ENCODE data around the gene SMIM11. TPM values are rescaled to one million over a fixed set of nuclear protein-coding genes. Genes with fewer than 3 reads are reported as not detected.

The SMIM11 gene
- total and polyA plus RNA-seq, 10 of the 15 experiments (the other 5 are each of a cell fraction or from before 2014, with no cell fraction given) = 4.8 to 43.1 (median 16.0) TPM

DNA sequence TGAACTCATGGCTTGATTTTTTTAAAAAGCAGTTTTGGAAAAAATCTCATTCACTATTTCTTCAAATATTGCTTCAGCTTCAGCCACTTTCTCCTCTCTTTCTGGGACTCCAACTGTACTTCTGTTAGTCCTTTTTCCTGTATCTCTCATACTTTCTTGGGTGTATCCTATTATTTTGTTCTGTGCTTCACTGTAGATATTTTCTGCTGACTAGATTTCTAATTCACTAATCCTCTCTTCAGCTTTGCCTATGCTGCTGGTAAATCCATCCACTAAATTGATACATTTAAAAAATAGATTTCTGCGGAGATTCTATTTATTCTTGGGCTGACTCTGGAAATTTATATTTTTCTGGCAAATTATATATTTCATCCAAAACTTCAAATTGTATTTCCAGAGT, 16.4 kb upstream of the SMIM11 start:
- intact Hi-C loops (cut with micrococcal nuclease; ENCODE audit: unreplicated experiment) (no loop called here), in situ Hi-C loops (cut with MboI) (no loop called here)
- Histone ChIP-seq H3K9ac (ENCODE audit: control insufficient read depth, insufficient read depth, low read length) (no peak overlapping the region), H3K4me2 (ENCODE audit: control insufficient read depth, insufficient read depth) (no peak overlapping the region), H4K20me1 (ENCODE audit: control insufficient read depth, insufficient read depth) (no peaks in the 10 kb centered on the region), H3K4me1 (ENCODE audit: control insufficient read depth, insufficient read depth, low read length) (no peaks in the 10 kb centered on the region), H3K36me3 (ENCODE audit: control insufficient read depth in 2 of 2, insufficient read depth in 2 of 2, low read length in 1 of 2) (no peaks in the 10 kb centered on the region), H2AFZ (ENCODE audit: control insufficient read depth, low read depth, low read length) (no peak overlapping the region), H3K27me3 (replicated peaks in 1 of 2; ENCODE audit: control insufficient read depth in 2 of 2, insufficient read depth in 2 of 2, low read length in 1 of 2) (peaks cover 0 to 3% of the 10 kb centered on the region in 2 experiments; a peak in 1 of 4 replicates), H3K9me3 (replicated peaks; ENCODE audit: control insufficient read depth, insufficient read depth, low read length) (no peaks in the 10 kb centered on the region), H3K4me3 (no peak overlapping the region), H3K79me2 (ENCODE audit: control insufficient read depth, insufficient read depth, low read length) (no peaks in the 10 kb centered on the region), H3K27ac (ENCODE audit: control insufficient read depth, insufficient read depth) (no peak overlapping the region)
- no peak for FAIRE-seq
- TF ChIP-seq, protein P1, sequence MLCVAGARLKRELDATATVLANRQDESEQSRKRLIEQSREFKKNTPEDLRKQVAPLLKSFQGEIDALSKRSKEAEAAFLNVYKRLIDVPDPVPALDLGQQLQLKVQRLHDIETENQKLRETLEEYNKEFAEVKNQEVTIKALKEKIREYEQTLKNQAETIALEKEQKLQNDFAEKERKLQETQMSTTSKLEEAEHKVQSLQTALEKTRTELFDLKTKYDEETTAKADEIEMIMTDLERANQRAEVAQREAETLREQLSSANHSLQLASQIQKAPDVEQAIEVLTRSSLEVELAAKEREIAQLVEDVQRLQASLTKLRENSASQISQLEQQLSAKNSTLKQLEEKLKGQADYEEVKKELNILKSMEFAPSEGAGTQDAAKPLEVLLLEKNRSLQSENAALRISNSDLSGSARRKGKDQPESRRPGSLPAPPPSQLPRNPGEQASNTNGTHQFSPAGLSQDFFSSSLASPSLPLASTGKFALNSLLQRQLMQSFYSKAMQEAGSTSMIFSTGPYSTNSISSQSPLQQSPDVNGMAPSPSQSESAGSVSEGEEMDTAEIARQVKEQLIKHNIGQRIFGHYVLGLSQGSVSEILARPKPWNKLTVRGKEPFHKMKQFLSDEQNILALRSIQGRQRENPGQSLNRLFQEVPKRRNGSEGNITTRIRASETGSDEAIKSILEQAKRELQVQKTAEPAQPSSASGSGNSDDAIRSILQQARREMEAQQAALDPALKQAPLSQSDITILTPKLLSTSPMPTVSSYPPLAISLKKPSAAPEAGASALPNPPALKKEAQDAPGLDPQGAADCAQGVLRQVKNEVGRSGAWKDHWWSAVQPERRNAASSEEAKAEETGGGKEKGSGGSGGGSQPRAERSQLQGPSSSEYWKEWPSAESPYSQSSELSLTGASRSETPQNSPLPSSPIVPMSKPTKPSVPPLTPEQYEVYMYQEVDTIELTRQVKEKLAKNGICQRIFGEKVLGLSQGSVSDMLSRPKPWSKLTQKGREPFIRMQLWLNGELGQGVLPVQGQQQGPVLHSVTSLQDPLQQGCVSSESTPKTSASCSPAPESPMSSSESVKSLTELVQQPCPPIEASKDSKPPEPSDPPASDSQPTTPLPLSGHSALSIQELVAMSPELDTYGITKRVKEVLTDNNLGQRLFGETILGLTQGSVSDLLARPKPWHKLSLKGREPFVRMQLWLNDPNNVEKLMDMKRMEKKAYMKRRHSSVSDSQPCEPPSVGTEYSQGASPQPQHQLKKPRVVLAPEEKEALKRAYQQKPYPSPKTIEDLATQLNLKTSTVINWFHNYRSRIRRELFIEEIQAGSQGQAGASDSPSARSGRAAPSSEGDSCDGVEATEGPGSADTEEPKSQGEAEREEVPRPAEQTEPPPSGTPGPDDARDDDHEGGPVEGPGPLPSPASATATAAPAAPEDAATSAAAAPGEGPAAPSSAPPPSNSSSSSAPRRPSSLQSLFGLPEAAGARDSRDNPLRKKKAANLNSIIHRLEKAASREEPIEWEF (IDR thresholded peaks at IDR 0.05; ENCODE audit: insufficient replicate concordance, low read depth, low read length) = no peak
- TF ChIP-seq POLR2AphosphoS5 (IDR thresholded peaks at IDR 0.05; ENCODE audit: low read length) (no peak), NFYA (IDR thresholded peaks at IDR 0.05; ENCODE audit: borderline replicate concordance, low read depth, low read length) (no peak), ATF2 (IDR thresholded peaks at IDR 0.05; ENCODE audit: low read length) (no peak)
- SMC1A ChIA-PET (ENCODE audit: uncharacterized antibody, unreplicated experiment) = interaction anchor here (0.7 to 2.3 kb wide), 4 partner anchors 11 to 435 kb away, joined by 3 to 13 read pairs (median 4); no protein-coding TSS in a partner anchor
- BruUV-seq (replicated peaks) = no TSS peak
- CTCF ChIA-PET = interaction anchor here (0.6 to 4.1 kb wide), 4 partner anchors 9 to 435 kb away, joined by 3 to 19 read pairs (median 4); no protein-coding TSS in a partner anchor
- RAD21 ChIA-PET (ENCODE audit: unreplicated experiment) = no interaction called here
- WGBS (ENCODE audit: insufficient coverage, insufficient replicate concordance, low lambda C conversion rate, missing lambda C conversion rate) = 96% methylated on average over 1 of the region's 1 CpG
- no peak for DNase-seq (ENCODE audit: low read depth, low spot score)
- no peak for ATAC-seq
- POLR2A ChIA-PET = no interaction called here
